ENCODE measurements around the gene NECTIN2.
A peak's percentile ranks its signal among the peaks of the same experiment; 100 is the strongest.
"Not testable (repeated sequence)": the region's sequence is repeated elsewhere in the genome, so short reads cannot be mapped to it uniquely, and the experiment has no call there.

Gene NECTIN2

DNA sequence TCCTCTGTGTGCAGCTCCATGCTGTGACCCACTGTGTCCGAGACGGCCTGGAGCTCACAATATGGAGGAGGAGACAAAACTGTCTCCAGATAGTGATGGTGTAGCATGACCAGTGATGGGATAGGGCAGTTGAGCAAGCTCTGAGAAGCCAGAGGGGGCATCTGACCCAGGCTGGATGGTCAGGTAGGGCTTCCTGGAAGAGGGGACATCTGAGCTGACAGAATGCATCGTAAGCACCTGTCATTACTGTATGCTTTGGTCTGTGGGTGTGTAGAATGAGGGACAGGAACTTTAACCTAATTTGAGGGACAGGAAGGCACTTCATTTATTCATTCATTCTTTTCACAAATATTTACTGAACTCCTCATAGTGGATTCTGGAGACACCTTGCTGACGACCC is 38.5 kb downstream of the NECTIN2 start:
- DNase-seq (ENCODE audit: low read depth in 2 of 2): no peak

DNA sequence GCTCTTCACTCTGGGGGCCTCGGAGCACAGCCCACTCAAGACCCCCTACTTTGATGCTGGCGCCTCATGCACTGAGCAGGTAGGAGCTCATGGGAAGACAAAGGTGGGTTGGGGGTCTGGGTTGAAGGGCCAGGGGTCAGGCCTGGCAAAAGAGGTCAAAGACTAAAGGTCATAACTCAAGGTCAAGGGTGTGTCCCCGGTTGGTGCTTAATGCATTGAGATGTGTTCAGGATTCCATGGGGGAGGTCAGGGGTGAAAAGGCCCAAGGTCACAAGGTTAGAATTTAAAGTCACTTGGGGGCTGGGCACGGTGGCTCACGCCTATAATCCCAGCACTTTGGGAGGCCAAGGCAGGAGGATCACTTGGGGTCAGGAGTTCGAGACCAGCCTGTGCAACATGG is 40.0 kb downstream of the NECTIN2 start:
- no peak for DNase-seq (ENCODE audit: low read depth in 2 of 2)

DNA sequence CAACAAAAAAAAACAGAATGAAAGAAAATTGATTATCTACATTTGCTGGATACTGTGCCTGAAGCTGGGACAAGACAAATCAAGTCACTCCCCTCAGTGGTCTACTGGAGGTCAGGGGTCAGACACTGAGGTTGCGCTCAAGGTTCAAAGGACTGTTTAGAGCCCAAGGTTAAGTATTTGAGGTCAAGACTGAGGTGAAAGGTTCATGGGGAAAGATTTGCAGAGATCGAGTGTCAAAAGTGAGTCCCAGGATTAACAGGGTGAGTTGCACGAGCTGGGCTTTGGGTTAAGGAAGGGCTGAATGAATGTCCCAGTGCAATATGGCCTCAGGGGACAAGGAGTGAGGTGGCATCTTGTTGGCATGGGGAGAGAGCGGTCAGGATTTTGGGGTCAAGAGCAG is 41.6 kb downstream of the NECTIN2 start:
- no peak for DNase-seq (ENCODE audit: low read depth in 2 of 2)

DNA sequence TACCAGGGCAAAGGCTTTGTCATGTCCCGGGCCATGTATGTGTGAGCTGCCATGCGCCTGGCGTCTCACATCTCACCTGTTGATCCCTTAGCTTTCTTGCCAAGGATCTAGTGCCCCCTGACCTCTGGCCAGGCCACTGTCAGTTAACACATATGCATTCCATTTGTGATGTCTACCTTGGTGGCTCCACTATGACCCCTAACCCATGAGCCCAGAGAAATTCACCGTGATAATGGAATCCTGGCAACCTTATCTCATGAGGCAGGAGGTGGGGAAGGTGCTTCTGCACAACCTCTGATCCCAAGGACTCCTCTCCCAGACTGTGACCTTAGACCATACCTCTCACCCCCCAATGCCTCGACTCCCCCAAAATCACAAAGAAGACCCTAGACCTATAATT is 42.2 kb downstream of the NECTIN2 start:
- DNase-seq (ENCODE audit: low read depth in 2 of 2): not testable (repeated sequence)

DNA sequence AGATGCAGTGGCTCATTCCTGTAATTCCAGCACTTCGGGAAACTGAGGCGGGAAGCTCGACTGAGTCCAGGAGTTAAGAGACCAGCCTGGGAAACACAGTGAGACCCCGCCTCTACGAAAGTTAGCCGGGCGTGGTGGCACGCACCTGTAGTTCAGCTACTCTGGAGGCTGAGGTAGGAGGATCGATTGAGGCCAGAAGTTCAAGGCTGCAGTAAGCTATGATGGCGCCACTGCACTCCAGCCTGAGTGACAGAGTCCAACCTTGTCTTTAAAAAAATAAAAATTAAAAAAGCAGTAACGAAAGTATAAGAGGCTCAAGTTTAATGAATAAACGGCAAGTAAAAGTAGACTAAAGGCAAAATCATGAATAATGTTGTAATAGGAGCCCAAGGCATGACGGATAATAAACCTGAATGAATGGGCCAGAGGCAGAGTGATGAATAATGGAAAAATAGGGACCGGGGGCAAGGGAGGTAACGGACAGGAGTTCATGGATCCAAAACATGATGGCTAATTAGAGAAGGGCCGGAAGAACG is 43.8 kb downstream of the NECTIN2 start:
- DNase-seq (ENCODE audit: low read depth in 2 of 2): no peak

DNA sequence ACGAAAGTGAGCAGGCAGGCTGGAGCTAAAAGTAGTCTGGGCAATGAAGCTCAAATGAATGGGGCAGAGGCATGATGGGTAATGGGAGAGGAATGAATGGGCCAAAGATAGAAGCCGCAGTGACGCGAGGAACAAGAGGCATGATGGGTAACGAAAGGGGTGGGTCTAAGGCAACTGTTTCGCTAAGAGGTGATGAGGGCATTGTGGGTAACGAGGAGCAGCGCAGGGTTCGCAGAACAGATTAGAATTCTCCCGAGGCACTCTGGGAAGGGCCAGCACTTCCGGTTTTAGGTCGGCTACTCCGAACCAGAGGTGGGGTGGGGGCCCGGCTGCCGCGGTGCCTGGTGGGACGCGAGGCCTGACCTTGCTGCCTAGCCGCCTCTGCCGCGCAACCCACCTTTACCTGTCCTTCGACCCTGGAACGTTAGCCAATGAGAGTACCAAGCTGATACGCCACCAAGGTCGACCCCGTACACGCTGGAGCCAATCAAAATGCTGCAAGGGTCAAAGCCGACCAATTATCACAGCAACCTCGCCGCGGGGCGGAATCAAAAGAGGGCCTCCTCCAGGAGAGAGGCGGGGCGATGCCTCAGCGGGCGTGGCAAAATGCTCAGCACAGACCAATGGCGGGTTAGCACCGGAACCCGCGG is 44.4 kb downstream of the NECTIN2 start:
- DNase-seq (ENCODE audit: low read depth in 2 of 2): peak in 1 of 2 donors; percentile 100

DNA sequence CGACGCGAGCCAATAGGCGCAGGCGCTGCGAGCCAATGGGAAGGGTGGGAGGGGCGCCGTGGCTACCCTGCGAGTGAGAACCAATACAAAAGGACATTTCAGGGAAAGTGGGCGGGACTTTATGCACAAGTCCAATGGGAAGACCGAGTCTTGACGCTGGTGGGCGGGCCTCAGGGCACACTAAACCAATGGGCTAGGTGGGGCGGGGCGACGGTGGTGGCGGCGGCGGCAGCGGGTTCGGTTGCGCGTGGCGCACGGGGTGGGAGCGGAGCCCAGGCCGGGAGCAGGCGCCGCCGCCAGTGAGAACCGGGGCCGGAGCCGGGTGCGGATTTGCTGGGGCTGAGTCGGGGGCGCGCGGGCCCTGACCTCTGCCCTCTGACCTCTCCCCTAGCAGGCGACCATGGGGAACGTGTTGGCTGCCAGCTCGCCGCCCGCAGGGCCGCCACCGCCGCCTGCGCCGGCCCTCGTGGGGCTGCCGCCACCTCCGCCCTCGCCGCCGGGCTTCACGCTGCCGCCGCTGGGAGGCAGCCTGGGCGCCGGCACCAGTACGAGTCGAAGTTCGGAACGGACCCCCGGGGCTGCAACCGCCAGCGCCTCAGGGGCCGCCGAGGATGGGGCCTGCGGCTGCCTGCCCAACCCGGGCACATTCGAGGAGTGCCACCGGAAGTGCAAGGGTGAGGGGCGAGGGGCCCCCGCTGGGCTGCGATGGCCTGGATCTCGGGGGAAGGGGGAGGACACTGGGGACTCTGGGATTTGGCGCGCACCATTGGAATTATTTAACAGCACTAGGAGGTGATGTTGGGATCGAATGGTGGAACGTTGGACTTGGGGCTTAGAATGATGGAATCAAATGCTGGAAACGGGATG is 45.2 kb downstream of the NECTIN2 start, which contains the start of gene TOMM40:
Gene TOMM40, plus strand, starts transcription at position 239 of the 867 bp plus-strand sequence. Its CDS starts 162 bp downstream, at position 401.
- peak in 1 of 2 donors; percentile 100 for DNase-seq (ENCODE audit: low read depth in 2 of 2)

DNA sequence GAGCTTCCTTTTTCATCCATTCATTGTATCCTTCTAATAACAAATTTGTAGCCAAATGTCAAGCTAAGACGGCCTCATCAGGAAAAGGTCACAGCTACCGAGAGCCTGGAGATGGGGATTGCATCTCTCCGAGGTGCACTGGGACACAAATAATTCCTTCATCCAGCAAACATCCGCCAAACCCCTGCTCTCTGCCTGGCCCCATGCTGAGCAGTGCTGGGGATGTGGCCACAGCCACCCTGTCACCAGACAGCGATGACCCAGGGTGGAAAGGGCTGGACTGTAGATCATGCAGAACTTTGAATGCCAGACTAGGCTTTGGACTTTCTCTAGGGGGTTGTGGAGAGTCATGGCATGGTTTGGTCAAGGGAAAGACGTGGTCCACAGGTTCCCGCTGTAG is 46.8 kb downstream of the NECTIN2 start:
- DNase-seq (ENCODE audit: low read depth in 2 of 2): no peak

DNA sequence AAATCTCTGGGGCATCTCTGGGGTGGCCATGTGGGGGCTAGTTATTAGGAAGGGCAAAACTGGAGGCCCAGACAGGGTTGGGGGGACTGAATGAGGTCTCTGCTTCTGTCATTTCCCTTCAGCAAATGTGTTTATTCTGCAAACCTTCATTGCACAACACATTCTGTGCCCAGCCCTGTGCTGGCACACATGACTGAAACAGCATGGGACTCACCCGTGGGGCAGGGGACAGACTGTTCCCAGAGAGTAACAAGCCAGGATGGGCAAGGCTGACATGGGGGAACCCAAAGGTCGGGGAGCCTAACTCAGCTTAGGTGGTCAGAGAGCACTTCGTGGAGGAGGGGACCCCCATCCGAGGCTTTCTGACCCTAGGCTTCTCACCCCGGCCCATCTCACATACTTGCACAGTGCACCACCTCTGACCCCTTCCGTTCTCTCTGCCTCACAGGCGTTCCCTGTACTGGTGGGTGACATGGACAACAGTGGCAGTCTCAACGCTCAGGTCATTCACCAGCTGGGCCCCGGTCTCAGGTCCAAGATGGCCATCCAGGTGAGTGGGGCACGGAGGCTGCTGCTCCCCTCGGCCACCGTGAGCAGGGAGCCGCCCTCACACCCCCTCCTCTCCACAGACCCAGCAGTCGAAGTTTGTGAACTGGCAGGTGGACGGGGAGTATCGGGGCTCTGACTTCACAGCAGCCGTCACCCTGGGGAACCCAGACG is 47.4 kb downstream of the NECTIN2 start:
- no peak for DNase-seq (ENCODE audit: low read depth in 2 of 2)

DNA sequence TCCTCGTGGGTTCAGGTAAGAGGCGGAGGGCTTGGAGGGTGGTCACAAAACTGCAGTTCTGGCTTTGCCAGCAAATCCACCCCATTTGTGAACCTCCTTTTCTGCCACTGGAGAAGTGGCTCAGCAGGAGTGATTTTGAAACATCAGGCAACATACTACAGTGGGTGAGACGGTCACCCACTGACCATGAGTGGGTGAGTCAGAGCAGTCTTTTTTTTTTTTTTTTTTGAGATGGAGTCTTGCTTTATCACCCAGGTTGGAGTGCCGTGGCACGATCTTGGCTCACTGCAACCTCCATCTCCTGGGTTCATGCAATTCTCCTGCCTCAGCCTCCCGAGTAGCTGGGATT is 47.9 kb downstream of the NECTIN2 start:
- DNase-seq (ENCODE audit: low read depth in 2 of 2): no peak

DNA sequence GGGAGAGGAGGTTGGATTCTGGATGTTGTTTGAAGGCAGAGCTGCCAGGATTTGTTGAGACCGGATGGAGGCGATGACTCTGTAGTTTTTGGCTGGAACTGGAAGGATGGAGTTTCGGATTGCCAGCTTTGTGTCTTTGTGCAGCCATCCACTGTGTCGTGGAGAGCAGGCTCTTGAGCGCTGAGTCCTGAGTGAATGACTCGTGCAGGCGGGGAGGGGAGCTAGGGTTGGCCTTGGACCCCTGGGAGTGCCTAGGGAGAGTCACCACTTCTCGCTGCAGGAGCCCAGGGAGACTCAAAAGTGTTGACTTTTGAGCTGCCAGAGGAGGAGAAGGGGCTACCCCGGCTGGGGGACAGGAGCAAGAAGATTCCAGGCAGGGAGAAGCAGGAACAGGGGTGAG is 48.8 kb downstream of the NECTIN2 start:
- no peak for DNase-seq (ENCODE audit: low read depth in 2 of 2)

DNA sequence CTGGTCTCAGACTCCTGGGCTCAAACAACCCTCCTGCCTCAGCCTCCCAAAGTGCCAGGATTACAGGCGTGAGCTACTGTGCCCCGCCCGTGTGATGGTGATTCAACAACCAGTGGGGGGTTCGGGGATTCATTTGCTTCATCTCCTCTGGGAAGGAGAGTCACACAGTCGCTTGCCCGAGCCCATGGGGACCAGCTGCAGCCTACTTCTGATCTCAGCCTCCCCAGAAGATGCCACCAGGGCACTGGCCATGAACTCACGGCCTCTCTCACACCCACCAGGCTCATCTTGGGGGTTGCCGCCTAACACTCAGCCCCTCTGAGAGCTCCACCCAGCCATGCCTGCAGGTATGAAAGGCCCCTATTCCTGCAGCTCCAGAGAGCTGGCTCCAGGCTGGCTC is 51.7 kb downstream of the NECTIN2 start:
- DNase-seq (ENCODE audit: low read depth in 2 of 2): no peak

DNA sequence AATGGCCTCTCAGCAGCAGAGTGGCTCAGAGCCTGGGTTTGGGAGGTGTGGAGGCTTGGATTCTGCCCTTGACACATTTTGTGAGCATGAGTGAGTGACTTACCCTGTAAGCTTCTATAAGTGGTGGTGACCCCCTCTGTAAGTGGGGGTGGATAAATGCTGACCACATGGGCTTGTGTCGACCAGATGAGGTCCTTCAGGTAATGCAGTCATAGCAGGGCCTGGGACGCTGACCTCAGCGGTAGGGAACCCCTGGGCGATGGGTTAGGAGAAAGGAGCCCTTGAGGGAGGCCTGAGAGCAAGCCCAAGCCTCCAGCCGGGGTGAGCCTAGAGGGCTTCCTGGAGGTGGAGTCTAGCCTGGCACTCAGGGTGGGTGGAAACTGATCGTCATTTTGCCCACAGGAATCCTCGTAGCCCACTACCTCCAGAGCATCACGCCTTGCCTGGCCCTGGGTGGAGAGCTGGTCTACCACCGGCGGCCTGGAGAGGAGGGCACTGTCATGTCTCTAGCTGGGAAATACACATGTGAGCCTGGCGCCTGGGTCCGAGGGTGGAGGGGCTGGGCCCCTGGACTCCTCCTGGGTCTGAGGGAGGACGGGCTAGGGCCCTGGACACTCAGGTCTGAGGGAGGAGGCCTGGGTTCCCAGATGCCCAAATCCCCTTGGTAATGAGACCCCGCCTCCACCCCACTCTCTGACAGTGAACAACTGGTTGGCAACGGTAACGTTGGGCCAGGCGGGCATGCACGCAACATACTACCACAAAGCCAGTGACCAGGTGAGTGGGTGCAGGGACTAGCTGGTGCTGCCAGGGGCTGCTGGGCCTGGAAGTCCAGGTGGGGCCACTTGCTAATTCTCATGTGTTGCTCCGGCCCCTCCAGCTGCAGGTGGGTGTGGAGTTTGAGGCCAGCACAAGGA is 54.5 kb downstream of the NECTIN2 start:
- DNase-seq (ENCODE audit: low read depth in 2 of 2): no peak

DNA sequence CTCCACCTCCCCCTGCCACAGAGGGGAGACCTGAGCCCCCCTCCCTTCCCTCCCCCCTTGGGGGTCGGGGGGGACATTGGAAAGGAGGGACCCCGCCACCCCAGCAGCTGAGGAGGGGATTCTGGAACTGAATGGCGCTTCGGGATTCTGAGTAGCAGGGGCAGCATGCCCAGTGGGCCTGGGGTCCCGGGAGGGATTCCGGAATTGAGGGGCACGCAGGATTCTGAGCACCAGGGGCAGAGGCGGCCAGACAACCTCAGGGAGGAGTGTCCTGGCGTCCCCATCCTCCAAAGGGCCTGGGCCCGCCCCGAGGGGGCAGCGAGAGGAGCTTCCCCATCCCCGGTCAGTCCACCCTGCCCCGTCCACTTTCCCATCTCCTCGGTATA is 57.1 kb downstream of the NECTIN2 start:
- no peak for DNase-seq (ENCODE audit: low read depth in 2 of 2)

DNA sequence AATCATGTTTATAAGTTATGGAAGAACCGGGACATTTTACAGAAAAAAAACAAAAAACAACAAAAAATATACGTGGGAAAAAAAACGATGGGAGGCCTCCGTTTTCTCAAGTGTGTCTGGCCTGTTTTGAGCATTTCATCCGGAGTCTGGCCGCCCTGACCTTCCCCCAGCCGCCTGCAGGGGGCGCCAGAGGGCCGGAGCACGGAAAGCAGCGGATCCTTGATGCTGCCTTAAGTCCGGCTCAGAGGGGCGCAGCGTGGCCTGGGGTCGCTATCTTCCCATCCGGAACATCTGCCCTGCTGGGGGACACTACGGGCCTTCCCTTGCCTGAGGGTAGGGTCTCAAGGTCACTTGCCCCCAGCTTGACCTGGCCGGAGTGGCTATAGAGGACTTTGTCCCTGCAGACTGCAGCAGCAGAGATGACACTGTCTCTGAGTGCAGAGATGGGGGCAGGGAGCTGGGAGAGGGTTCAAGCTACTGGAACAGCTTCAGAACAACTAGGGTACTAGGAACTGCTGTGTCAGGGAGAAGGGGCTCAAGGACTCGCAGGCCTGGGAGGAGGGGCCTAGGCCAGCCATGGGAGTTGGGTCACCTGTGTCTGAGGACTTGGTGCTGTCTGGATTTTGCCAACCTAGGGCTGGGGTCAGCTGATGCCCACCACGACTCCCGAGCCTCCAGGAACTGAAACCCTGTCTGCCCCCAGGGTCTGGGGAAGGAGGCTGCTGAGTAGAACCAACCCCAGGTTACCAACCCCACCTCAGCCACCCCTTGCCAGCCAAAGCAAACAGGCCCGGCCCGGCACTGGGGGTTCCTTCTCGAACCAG is 57.7 kb downstream of the NECTIN2 start:
- peak; percentile 34 to 48 for DNase-seq (ENCODE audit: low read depth in 2 of 2)

DNA sequence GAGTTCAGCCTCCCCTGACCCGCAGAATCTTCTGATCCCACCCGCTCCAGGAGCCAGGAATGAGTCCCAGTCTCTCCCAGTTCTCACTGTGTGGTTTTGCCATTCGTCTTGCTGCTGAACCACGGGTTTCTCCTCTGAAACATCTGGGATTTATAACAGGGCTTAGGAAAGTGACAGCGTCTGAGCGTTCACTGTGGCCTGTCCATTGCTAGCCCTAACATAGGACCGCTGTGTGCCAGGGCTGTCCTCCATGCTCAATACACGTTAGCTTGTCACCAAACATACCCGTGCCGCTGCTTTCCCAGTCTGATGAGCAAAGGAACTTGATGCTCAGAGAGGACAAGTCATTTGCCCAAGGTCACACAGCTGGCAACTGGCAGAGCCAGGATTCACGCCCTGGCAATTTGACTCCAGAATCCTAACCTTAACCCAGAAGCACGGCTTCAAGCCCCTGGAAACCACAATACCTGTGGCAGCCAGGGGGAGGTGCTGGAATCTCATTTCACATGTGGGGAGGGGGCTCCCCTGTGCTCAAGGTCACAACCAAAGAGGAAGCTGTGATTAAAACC is 58.4 kb downstream of the NECTIN2 start:
- no peak for DNase-seq (ENCODE audit: low read depth in 2 of 2)

DNA sequence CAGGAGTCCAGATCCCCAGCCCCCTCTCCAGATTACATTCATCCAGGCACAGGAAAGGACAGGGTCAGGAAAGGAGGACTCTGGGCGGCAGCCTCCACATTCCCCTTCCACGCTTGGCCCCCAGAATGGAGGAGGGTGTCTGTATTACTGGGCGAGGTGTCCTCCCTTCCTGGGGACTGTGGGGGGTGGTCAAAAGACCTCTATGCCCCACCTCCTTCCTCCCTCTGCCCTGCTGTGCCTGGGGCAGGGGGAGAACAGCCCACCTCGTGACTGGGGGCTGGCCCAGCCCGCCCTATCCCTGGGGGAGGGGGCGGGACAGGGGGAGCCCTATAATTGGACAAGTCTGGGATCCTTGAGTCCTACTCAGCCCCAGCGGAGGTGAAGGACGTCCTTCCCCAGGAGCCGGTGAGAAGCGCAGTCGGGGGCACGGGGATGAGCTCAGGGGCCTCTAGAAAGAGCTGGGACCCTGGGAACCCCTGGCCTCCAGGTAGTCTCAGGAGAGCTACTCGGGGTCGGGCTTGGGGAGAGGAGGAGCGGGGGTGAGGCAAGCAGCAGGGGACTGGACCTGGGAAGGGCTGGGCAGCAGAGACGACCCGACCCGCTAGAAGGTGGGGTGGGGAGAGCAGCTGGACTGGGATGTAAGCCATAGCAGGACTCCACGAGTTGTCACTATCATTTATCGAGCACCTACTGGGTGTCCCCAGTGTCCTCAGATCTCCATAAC is 59.5 kb downstream of the NECTIN2 start, which contains the start of gene APOE:
Gene APOE, plus strand, starts transcription at position 360 of the 724 bp plus-strand sequence. CDS start 829 bp downstream, outside the sequence.
- DNase-seq (ENCODE audit: low read depth in 2 of 2): no peak

DNA sequence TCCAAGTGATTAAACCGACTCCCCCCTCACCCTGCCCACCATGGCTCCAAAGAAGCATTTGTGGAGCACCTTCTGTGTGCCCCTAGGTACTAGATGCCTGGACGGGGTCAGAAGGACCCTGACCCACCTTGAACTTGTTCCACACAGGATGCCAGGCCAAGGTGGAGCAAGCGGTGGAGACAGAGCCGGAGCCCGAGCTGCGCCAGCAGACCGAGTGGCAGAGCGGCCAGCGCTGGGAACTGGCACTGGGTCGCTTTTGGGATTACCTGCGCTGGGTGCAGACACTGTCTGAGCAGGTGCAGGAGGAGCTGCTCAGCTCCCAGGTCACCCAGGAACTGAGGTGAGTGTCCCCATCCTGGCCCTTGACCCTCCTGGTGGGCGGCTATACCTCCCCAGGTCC is 61.5 kb downstream of the NECTIN2 start:
- DNase-seq (ENCODE audit: low read depth in 2 of 2): no peak
